ENCODE measurements around the gene SPATS2.
A peak's percentile ranks its signal among the peaks of the same experiment; 100 is the strongest.
"Not testable (repeated sequence)": the region's sequence is repeated elsewhere in the genome, so short reads cannot be mapped to it uniquely, and the experiment has no call there.

SPATS2 gene

GRCh38 chr12:49367381-49368239, at the start of gene SPATS2:
TSS of gene SPATS2 (plus strand) at chr12:49367462. CDS start at chr12:49461013, 93,551 bp downstream.
- peak in 1 of 2 experiments; percentile 43 for DNase-seq

GRCh38 chr12:49320411-49321103, 46.7 kb upstream of the SPATS2 start:
- not testable (repeated sequence) for DNase-seq

- no peak for DNase-seq
Observed at GRCh38 chr12:49322367-49322707, 44.9 kb upstream of the SPATS2 start.

- peak; percentile 97 for DNase-seq
Observed at GRCh38 chr12:49322708-49323523, 44.3 kb upstream of the SPATS2 start, which contains the start of gene TROAP. TSS of gene TROAP (plus strand) at chr12:49323255. CDS start at chr12:49323609, 354 bp downstream.

GRCh38 chr12:49323524-49324097, 43.7 kb upstream of the SPATS2 start:
- no peak for DNase-seq

GRCh38 chr12:49325606-49326005, 41.7 kb upstream of the SPATS2 start:
- no peak for DNase-seq

- no peak for DNase-seq
Observed at GRCh38 chr12:49327368-49327767, 39.9 kb upstream of the SPATS2 start.

GRCh38 chr12:49327887-49328286, 39.4 kb upstream of the SPATS2 start:
- DNase-seq: no peak

GRCh38 chr12:49328816-49329215, 38.4 kb upstream of the SPATS2 start:
- DNase-seq: no peak

GRCh38 chr12:49330032-49330619, 37.1 kb upstream of the SPATS2 start:
- DNase-seq: no peak

- no peak for DNase-seq
Observed at GRCh38 chr12:49330631-49331379, 36.5 kb upstream of the SPATS2 start.

- no peak for DNase-seq
Observed at GRCh38 chr12:49331380-49332222, 35.7 kb upstream of the SPATS2 start.

- no peak for DNase-seq
Observed at GRCh38 chr12:49332441-49332861, 34.8 kb upstream of the SPATS2 start.

GRCh38 chr12:49332891-49333371, 34.3 kb upstream of the SPATS2 start:
- no peak for DNase-seq

GRCh38 chr12:49333778-49334177, 33.5 kb upstream of the SPATS2 start:
- not testable (repeated sequence) for DNase-seq

GRCh38 chr12:49334226-49334625, 33.0 kb upstream of the SPATS2 start:
- no peak for DNase-seq

- DNase-seq: no peak
Observed at GRCh38 chr12:49334681-49335080, 32.6 kb upstream of the SPATS2 start.

GRCh38 chr12:49335118-49335954, 31.9 kb upstream of the SPATS2 start:
- no peak for DNase-seq

- DNase-seq: no peak
Observed at GRCh38 chr12:49335955-49336644, 31.2 kb upstream of the SPATS2 start.

Data from NCI-H187 (cell line).